PC-9 (cell line): ENCODE measurements around the gene CYP4A22. TPM values are rescaled to one million over a fixed set of nuclear protein-coding genes. Genes with fewer than 3 reads are reported as not detected.

Experiments
- BruUV-seq: library from RNA; stranded (reverse); fragments of 400-500 nt; replicated peaks from 2 replicates; lab custom pipeline; 2021; lab: Mats Ljungman, UMichigan
- CTCF ChIA-PET: fragments of 300-600 bp; sonication (Branson Sonifier 250); formaldehyde crosslinking; loops from one replicate; lab custom pipeline; 2022; ENCODE audit warnings: antibody characterized with exemption; lab: Charles Lee
- POLR2A ChIA-PET: fragments of 300-600 bp; sonication (Branson Sonifier 250); formaldehyde crosslinking; loops from one replicate; lab custom pipeline; 2022; ENCODE audit warnings: antibody characterized with exemption; ENCODE audit not compliant: unreplicated experiment; lab: Charles Lee
- DNase-seq, 2 experiments: peaks; one replicate each; pipeline versions ENCODE4 v3.0.0 to v3.0.0-alpha.2; 2015 to 2022; ENCODE audit warnings: mixed read lengths in 1 of 2
- H2AFZ ChIP-seq: fragments of 200-600 bp; sonication (generic); 2 replicates; pipeline ENCODE4 v1.8.1; 2017; ENCODE audit warnings: antibody characterized with exemption
- H3F3A ChIP-seq: fragments of 200-600 bp; sonication (generic); 2 replicates; pipeline ENCODE4 v1.8.1; 2017; ENCODE audit warnings: antibody characterized with exemption, mild to moderate bottlenecking, low read depth; ENCODE audit not compliant: insufficient read depth
- H3K27ac ChIP-seq: fragments of 200-600 bp; sonication (generic); 2 replicates; pipeline ENCODE4 v1.6.1; 2016; ENCODE audit warnings: mixed run types
- H3K27me3 ChIP-seq: fragments of 200-600 bp; sonication (generic); 2 replicates; pipeline ENCODE4 v1.6.1; 2016; ENCODE audit warnings: low read depth, mixed run types; ENCODE audit not compliant: insufficient read depth
- H3K36me3 ChIP-seq: fragments of 200-600 bp; sonication (generic); 2 replicates; pipeline ENCODE4 v1.6.1; 2016; ENCODE audit warnings: low read depth, mixed run types
- H3K4me1 ChIP-seq: fragments of 200-600 bp; sonication (generic); replicated peaks from 2 replicates; pipeline ENCODE4 v1.6.1; 2016; ENCODE audit warnings: mixed run types; ENCODE audit not compliant: insufficient read depth
- H3K4me2 ChIP-seq: fragments of 200-600 bp; sonication (generic); 2 replicates; pipeline ENCODE4 v1.6.1; 2017; ENCODE audit warnings: mixed run types
- H3K4me3 ChIP-seq: fragments of 200-600 bp; sonication (generic); 2 replicates; pipeline ENCODE4 v1.6.1; 2016; ENCODE audit warnings: mixed run types
- H3K79me2 ChIP-seq: fragments of 200-600 bp; sonication (generic); 2 replicates; pipeline ENCODE4 v1.6.1; 2017; ENCODE audit warnings: low read depth, mixed run types
- H3K9me2 ChIP-seq: fragments of 200-600 bp; sonication (generic); 2 replicates; pipeline ENCODE4 v1.8.1; 2017; ENCODE audit warnings: mild to moderate bottlenecking; ENCODE audit not compliant: insufficient read depth
- H3K9me3 ChIP-seq: fragments of 200-600 bp; sonication (generic); 2 replicates; pipeline ENCODE4 v1.8.1; 2016; ENCODE audit warnings: low read depth; ENCODE audit not compliant: insufficient read depth
- H4K20me1 ChIP-seq: fragments of 200-600 bp; sonication (generic); 2 replicates; pipeline ENCODE4 v1.8.1; 2017; ENCODE audit not compliant: insufficient read depth
- CTCF ChIP-seq: fragments of 200-600 bp; sonication (generic); conservative IDR thresholded peaks from 2 replicates; pipeline ENCODE4 v1.6.1; 2017; ENCODE audit warnings: mixed run types, antibody characterized with exemption, mild to moderate bottlenecking, moderate library complexity
- EZH2 ChIP-seq: fragments of 200-600 bp; sonication (generic); IDR thresholded peaks from 2 replicates; pipeline ENCODE4 v1.8.0; 2017; ENCODE audit warnings: antibody characterized with exemption, low read depth
- intact Hi-C: fragments of 100-400 bp; cut with micrococcal nuclease; formaldehyde crosslinking; loops from one replicate; pipeline ENCODE4 v1.10.0; 2022; ENCODE audit not compliant: unreplicated experiment
- total RNA-seq: library from RNA; stranded (reverse); gene quantifications from 2 replicates; pipeline ENCODE4 v1.2.3, GENCODE V29; 2021

CYP4A22 gene
- total RNA-seq, 1 experiment from 2014 or later: not detected

GRCh38 chr1:47160716-47161115 lies 23.5 kb downstream of the CYP4A22 start:
- H3K9me3 ChIP-seq: no peaks in the 10 kb centered on the region
- H3K4me3 ChIP-seq: no peak overlapping the region
- POLR2A ChIA-PET: no interaction called here
- H4K20me1 ChIP-seq: no peaks in the 10 kb centered on the region
- no peak overlapping the region for H3K4me2 ChIP-seq
- H3K36me3 ChIP-seq: no peaks in the 10 kb centered on the region
- H3K9me2 ChIP-seq: no peaks in the 10 kb centered on the region
- H3K79me2 ChIP-seq: no peaks in the 10 kb centered on the region
- no peak overlapping the region for H2AFZ ChIP-seq
- no peaks in the 10 kb centered on the region for H3K27me3 ChIP-seq
- no peak overlapping the region for H3K27ac ChIP-seq
- intact Hi-C loops: no loop called here
- TF ChIP-seq EZH2: no peak
- TF ChIP-seq CTCF: no peak
- CTCF ChIA-PET: no interaction called here
- no peaks in the 10 kb centered on the region for H3F3A ChIP-seq
- no peaks in the 10 kb centered on the region for H3K4me1 ChIP-seq
- BruUV-seq: no TSS peak
- DNase-seq: no peak

GRCh38 chr1:47161298-47162040 lies 24.2 kb downstream of the CYP4A22 start:
- Histone ChIP-seq H3K4me3 (no peak overlapping the region), H2AFZ (no peak overlapping the region), H3K4me2 (no peak overlapping the region), H3K27ac (no peak overlapping the region), H3K79me2 (no peaks in the 10 kb centered on the region), H3K36me3 (no peaks in the 10 kb centered on the region), H3K4me1 (no peaks in the 10 kb centered on the region), H3K27me3 (no peaks in the 10 kb centered on the region), H3F3A (no peaks in the 10 kb centered on the region), H3K9me3 (no peaks in the 10 kb centered on the region), H3K9me2 (no peaks in the 10 kb centered on the region), H4K20me1 (no peaks in the 10 kb centered on the region)
- no peak for TF ChIP-seq CTCF
- no peak for TF ChIP-seq EZH2
- BruUV-seq: no TSS peak
- no peak for DNase-seq
- ChIA-PET CTCF (no interaction called here), POLR2A (no interaction called here)
- intact Hi-C loops: no loop called here

GRCh38 chr1:47164552-47164951 lies 27.3 kb downstream of the CYP4A22 start:
- Histone ChIP-seq H3K9me3 (no peaks in the 10 kb centered on the region), H3K4me2 (no peak overlapping the region), H3K36me3 (no peaks in the 10 kb centered on the region), H3K4me3 (no peak overlapping the region), H3K4me1 (no peaks in the 10 kb centered on the region), H2AFZ (no peak overlapping the region), H4K20me1 (no peaks in the 10 kb centered on the region), H3K27ac (no peak overlapping the region), H3F3A (no peaks in the 10 kb centered on the region), H3K9me2 (no peaks in the 10 kb centered on the region), H3K79me2 (no peaks in the 10 kb centered on the region), H3K27me3 (no peaks in the 10 kb centered on the region)
- intact Hi-C loops: no loop called here
- CTCF ChIA-PET: interaction anchor here (0.6 kb wide), 1 partner anchor 471 kb away, joined by 12 read pairs; no protein-coding TSS in a partner anchor
- DNase-seq: no peak
- TF ChIP-seq EZH2 (no peak), CTCF (no peak)
- BruUV-seq: no TSS peak
- POLR2A ChIA-PET: no interaction called here
